ENCODE results near the gene IL16. TPM values are rescaled to one million over a fixed set of nuclear protein-coding genes. Genes with fewer than 3 reads are reported as not detected.

The IL16 gene
- total and polyA plus RNA-seq, 9 donors: 1.8 to 16.5 (median 9.0) TPM

DNA sequence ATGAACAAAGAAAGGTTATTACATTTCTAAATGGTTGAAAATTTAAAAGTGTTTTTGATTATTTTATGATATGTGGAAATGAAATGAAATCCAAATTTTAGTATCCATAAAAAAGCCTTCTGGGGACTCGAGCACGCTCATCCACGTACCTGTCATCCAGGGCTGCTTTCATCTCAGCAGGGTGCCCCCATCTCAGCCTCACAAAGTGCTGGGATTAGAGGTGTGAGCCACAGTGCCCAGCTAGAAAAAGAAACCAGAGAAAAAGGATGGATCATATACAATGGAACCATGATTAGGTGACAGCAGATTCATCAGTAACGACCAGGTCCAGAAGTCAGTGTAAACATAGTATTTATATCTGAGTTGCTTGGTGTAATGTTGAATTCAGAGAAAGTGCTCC is 77.6 kb downstream of the IL16 start:
- no peak for TF ChIP-seq POLR2A (IDR thresholded peaks at IDR 0.05)
- TF ChIP-seq, protein P1, sequence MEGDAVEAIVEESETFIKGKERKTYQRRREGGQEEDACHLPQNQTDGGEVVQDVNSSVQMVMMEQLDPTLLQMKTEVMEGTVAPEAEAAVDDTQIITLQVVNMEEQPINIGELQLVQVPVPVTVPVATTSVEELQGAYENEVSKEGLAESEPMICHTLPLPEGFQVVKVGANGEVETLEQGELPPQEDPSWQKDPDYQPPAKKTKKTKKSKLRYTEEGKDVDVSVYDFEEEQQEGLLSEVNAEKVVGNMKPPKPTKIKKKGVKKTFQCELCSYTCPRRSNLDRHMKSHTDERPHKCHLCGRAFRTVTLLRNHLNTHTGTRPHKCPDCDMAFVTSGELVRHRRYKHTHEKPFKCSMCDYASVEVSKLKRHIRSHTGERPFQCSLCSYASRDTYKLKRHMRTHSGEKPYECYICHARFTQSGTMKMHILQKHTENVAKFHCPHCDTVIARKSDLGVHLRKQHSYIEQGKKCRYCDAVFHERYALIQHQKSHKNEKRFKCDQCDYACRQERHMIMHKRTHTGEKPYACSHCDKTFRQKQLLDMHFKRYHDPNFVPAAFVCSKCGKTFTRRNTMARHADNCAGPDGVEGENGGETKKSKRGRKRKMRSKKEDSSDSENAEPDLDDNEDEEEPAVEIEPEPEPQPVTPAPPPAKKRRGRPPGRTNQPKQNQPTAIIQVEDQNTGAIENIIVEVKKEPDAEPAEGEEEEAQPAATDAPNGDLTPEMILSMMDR (IDR thresholded peaks at IDR 0.05): no peak
- TF ChIP-seq EP300 (IDR thresholded peaks at IDR 0.05): no peak
- no peak overlapping the region for H3K4me3 ChIP-seq
- intact Hi-C loops (cut with DNase I): loop anchor here in 2 of 4 donors (5.0 to 10.0 kb wide), 2 partner anchors 128 to 131 kb away; no protein-coding TSS in a partner anchor
- H3K9me3 ChIP-seq: no peaks in the 10 kb centered on the region
- no peaks in the 10 kb centered on the region for H3K27me3 ChIP-seq
- H3K27ac ChIP-seq: no peak overlapping the region
- H3K4me1 ChIP-seq (ENCODE audit: insufficient read depth): no peaks in the 10 kb centered on the region
- no peaks in the 10 kb centered on the region for H3K36me3 ChIP-seq
- no peak for DNase-seq
- WGBS, 3 donors: 85 to 94% (median 89%) methylated on average over 4 of the region's 4 CpGs

DNA sequence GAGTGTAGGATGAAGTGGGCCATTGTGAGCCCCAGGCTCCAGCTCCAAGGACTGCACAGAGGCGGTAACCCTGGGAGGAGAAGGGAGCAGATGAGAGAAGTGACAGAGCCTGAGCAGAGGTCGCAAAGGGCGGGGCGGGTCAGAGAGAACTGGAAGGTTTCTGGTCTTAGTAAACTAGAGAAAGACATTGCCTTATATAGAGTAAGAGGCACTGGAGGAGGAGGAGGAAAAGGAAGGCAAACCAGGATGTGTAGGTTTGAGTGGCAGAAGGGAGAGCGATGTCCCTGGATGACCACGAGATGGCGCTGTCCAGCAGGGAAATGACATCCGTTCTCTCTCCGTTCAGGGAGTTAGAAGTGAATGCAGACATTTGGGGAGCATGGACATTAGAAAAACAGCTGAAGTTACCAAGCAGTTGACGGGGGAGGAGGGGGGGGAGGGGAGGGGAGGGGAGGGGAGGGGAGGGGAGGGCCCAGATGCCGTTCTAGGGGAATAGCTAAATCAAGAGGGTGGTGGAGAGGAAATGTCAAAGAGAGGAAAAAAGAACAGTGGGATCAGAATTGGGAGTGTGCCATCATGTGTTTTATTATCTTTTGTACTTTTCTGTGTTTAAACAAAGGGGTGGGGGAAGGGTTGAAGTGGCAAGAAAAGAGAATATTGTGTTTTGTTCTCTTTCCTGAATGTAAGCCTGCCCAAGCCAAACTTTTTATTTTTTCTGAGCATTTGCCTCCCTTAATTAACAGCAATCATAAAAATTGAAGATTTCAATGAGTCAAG is 78.4 kb downstream of the IL16 start:
- no peaks in the 10 kb centered on the region for H3K27me3 ChIP-seq
- H3K27ac ChIP-seq: no peak overlapping the region
- H3K36me3 ChIP-seq: no peaks in the 10 kb centered on the region
- no peaks in the 10 kb centered on the region for H3K9me3 ChIP-seq
- H3K4me3 ChIP-seq: no peak overlapping the region
- TF ChIP-seq EP300 (IDR thresholded peaks at IDR 0.05) (no peak), POLR2A (IDR thresholded peaks at IDR 0.05) (no peak)
- TF ChIP-seq, protein P1 (IDR thresholded peaks at IDR 0.05): peak; percentile 22 to 76 (median 70)
- WGBS, 3 donors: 11 to 14% (median 13%) methylated on average over 11 of the region's 11 CpGs
- no peaks in the 10 kb centered on the region for H3K4me1 ChIP-seq (ENCODE audit: insufficient read depth)
- peak; percentile 69 to 81 (median 79) for DNase-seq
- intact Hi-C loops (cut with DNase I): loop anchor here (5.0 to 10.0 kb wide), 3 partner anchors 122 to 130 kb away; no protein-coding TSS in a partner anchor

DNA sequence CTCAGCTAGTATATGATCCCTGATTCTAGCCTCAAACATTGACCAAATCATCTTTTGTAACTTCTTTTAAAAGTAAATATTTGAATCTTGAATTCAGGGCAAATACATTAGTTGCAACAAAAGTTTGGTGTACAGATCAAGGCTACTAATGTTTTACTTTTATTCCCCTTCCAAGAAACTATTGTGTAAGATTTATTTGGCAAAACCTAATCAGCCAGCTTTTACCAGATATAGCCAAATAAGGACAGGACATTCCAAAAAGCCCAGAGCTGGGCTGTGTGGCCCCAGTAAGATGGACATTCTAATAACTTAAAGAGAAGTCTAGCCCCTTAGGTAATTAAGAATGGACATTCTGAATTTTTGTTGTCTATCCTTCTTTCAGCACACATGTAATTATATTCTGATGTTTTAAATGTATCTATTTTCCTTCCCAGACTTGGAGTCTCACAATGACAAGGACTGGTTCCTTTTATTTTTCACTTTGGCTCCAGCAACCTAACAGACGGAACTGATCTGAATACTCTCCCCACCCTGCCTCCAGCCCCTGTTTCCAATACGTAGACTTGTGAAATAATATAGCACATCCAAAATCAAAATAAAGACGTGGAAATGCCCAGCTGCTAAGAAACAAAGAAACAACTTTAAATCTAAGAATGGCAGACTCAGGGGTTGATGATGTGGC is 79.2 kb downstream of the IL16 start:
- DNase-seq: no peak
- H3K27ac ChIP-seq: no peak overlapping the region
- no peak for TF ChIP-seq POLR2A (IDR thresholded peaks at IDR 0.05)
- no peak for TF ChIP-seq EP300 (IDR thresholded peaks at IDR 0.05)
- TF ChIP-seq, protein P1 (IDR thresholded peaks at IDR 0.05): no peak

DNA sequence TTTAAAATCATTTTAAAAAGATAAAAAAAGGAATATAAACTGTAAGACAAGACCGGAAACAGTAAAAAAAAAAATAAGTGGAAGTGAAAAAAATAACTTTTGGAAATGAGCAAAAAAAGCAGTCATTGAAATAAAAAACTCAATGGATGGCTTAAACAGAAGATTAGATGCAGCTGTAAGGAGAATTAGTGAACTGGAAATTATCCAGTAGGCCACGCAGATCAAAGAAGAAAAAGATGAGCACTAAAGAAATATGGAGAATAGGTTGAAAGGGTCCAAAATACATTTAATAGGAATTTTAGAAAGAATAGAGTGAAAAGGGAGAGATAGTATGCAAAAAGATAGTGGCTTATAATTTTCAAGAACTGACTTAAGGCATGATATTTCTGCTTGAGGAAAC is 80.3 kb downstream of the IL16 start:
- Histone ChIP-seq H3K4me3 (no peak overlapping the region), H3K27me3 (no peaks in the 10 kb centered on the region), H3K9me3 (no peaks in the 10 kb centered on the region), H3K4me1 (ENCODE audit: insufficient read depth) (no peaks in the 10 kb centered on the region), H3K27ac (no peak overlapping the region), H3K36me3 (no peaks in the 10 kb centered on the region)
- 95 to 97% (median 97%) methylated on average over 2 of the region's 2 CpGs for WGBS, 3 donors
- intact Hi-C loops (cut with DNase I): loop anchor here in 3 of 4 donors (5.0 to 10.0 kb wide), 3 partner anchors 120 to 128 kb away; no protein-coding TSS in a partner anchor
- TF ChIP-seq, protein P1 (IDR thresholded peaks at IDR 0.05): no peak
- no peak for TF ChIP-seq EP300 (IDR thresholded peaks at IDR 0.05)
- no peak for TF ChIP-seq POLR2A (IDR thresholded peaks at IDR 0.05)
- no peak for DNase-seq

More for the DNA sequence above, 79.2 kb downstream of the IL16 start:
- 26 to 39% (median 29%) methylated on average over 3 of the region's 3 CpGs for WGBS, 3 donors
- Histone ChIP-seq H3K36me3 (no peaks in the 10 kb centered on the region), H3K27me3 (no peaks in the 10 kb centered on the region), H3K9me3 (no peaks in the 10 kb centered on the region), H3K4me3 (no peak overlapping the region), H3K4me1 (ENCODE audit: insufficient read depth) (no peaks in the 10 kb centered on the region)
- intact Hi-C loops (cut with DNase I): loop anchor here in 3 of 4 donors (5.0 to 10.0 kb wide), 3 partner anchors 121 to 129 kb away; no protein-coding TSS in a partner anchor
